Measurements from ENCODE around the gene MOG. TPM values are rescaled to one million over a fixed set of nuclear protein-coding genes. Genes with fewer than 3 reads are reported as not detected.

The MOG gene
- total and polyA plus RNA-seq, 4 donors, result 22.6 to 225 (median 153) TPM

DNA sequence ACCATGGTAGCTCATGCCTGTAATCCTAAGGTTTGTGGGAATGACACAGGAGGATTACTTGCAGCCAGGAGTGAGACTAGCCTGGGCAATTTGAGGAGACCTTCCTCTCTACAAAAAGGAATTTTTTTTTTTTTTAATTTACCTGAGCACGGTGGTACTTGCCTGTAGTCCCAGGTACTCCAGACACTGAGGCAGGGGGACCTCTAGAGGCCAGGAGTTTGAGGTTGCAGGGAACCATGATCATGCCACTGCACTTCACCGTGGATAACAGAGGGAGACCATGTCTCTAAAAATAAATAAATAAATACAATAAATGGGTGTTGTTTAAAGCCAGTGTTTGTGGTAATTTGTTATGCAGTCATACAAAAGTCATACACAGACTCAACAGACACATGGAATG, 64.0 kb downstream of the MOG start:
- WGBS (ENCODE audit: insufficient coverage), result no CpG with 5 or more reads among the region's 2 CpGs

More for the DNA sequence above, 64.0 kb downstream of the MOG start:
- peaks cover 15% of the 10 kb centered on the region for H3K4me1 ChIP-seq (ENCODE audit: control insufficient read depth, insufficient read depth, low read length)
- no peak overlapping the region for H3K4me3 ChIP-seq (ENCODE audit: low read depth, low read length)
- peaks cover 36% of the 10 kb centered on the region for H3K27me3 ChIP-seq (ENCODE audit: control insufficient read depth, insufficient read depth, low read length)
- DNase-seq (ENCODE audit: low read depth in 4 of 6, low spot score in 6 of 6), result no peak
- H3K27ac ChIP-seq (ENCODE audit: low read depth, low read length), result no peak overlapping the region
- H3K9me3 ChIP-seq (ENCODE audit: control insufficient read depth, insufficient read depth, low read length), result no peaks in the 10 kb centered on the region
- no peaks in the 10 kb centered on the region for H3K36me3 ChIP-seq (ENCODE audit: control insufficient read depth, insufficient read depth, low read length)

Small RNAs within 50 kb of the gene (small RNA-seq; reads per million reads assigned to genes)
- gene SUMO2P1 (ENCODE audit: low replicate concordance), result not detected

Other genes with a start within 250 kb of the MOG start
- gene OR12D1, start 242.2 kb upstream of the MOG start, total RNA-seq, result under 1 TPM in 1 of 2 donors, not detected in 1; 0.20 TPM
- not detected for gene OR12D1, start 242.2 kb upstream of the MOG start, polyA plus RNA-seq (ENCODE audit: insufficient read length in 2 of 2)
- gene OR10C1, start 217.8 kb upstream of the MOG start, total RNA-seq, result not detected
- gene OR10C1, start 217.8 kb upstream of the MOG start, polyA plus RNA-seq (ENCODE audit: insufficient read length in 2 of 2), result not detected
- not detected for gene OR11A1, start 200.0 kb upstream of the MOG start, total RNA-seq
- not detected for gene OR11A1, start 200.0 kb upstream of the MOG start, polyA plus RNA-seq (ENCODE audit: insufficient read length in 2 of 2)
- not detected for gene OR2H1, start 199.9 kb upstream of the MOG start, total RNA-seq
- gene OR2H1, start 199.9 kb upstream of the MOG start, polyA plus RNA-seq (ENCODE audit: insufficient read length in 2 of 2), result under 1 TPM; 0.27 to 0.33 TPM
- gene MAS1L, start 169.1 kb upstream of the MOG start, total RNA-seq, result not detected
- gene MAS1L, start 169.1 kb upstream of the MOG start, polyA plus RNA-seq (ENCODE audit: insufficient read length in 2 of 2), result not detected
- under 1 TPM; 0.50 to 0.94 TPM for gene UBD, start 97.4 kb upstream of the MOG start, total RNA-seq
- under 1 TPM in 1 of 2 donors, not detected in 1; 0.27 TPM for gene UBD, start 97.4 kb upstream of the MOG start, polyA plus RNA-seq (ENCODE audit: insufficient read length in 2 of 2)
- gene OR2H2, start 72.0 kb upstream of the MOG start, total RNA-seq, result not detected
- gene OR2H2, start 72.0 kb upstream of the MOG start, polyA plus RNA-seq (ENCODE audit: insufficient read length in 2 of 2), result 1 to 10 TPM; 2.0 to 2.7 TPM
- 100 to 1,000 TPM in 1 of 2 donors, 10 to 100 TPM in 1; 97.9 to 125 TPM for gene GABBR1, start 23.9 kb upstream of the MOG start, total RNA-seq
- gene GABBR1, start 23.9 kb upstream of the MOG start, polyA plus RNA-seq (ENCODE audit: insufficient read length in 2 of 2), result 100 to 1,000 TPM; 415 to 438 TPM
- not detected for gene ZFP57, start 24.1 kb downstream of the MOG start, total RNA-seq
- gene ZFP57, start 24.1 kb downstream of the MOG start, polyA plus RNA-seq (ENCODE audit: insufficient read length in 2 of 2), result 1 to 10 TPM; 5.9 to 7.1 TPM
- 10 to 100 TPM in 1 of 2 donors, 1 to 10 TPM in 1; 8.9 to 12.7 TPM for gene HLA-F, start 66.3 kb downstream of the MOG start, total RNA-seq
- gene HLA-F, start 66.3 kb downstream of the MOG start, polyA plus RNA-seq (ENCODE audit: insufficient read length in 2 of 2), result 1 to 10 TPM; 2.3 to 6.8 TPM
- not detected for gene HLA-G, start 170.7 kb downstream of the MOG start, total RNA-seq
- gene HLA-G, start 170.7 kb downstream of the MOG start, polyA plus RNA-seq (ENCODE audit: insufficient read length in 2 of 2), result 1 to 10 TPM; 2.6 to 7.6 TPM